ENCODE measurements around the gene MYO15A. TPM values are rescaled to one million over a fixed set of nuclear protein-coding genes. Genes with fewer than 3 reads are reported as not detected.

MYO15A gene
- polyA plus RNA-seq, 1 donor (not counting 4 experiments of a cell fraction or from before 2014, with no cell fraction given): 0.20 TPM

DNA sequence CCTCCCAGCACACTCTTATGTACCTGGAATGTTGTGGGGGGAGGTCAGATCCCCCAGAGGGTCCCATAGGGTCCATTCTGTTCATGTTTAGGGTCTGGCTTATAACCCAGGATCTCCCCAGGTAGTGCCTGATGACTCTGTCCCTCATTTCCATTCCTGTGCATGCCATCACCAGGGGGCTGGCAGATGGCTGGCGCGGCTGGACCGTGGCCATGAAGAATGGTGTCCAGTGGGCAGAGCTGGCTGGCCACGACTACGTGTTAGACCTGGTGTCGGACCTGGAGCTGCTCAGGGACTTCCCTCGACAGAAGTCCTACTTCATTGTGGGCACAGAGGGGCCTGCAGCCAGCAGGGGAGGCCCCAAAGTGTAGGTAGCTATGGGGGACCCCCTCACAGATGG is 40.0 kb downstream of the MYO15A start:
- Histone ChIP-seq H3K36me3 (ENCODE audit: control insufficient read depth in 2 of 2, extremely low read depth in 1 of 2, insufficient read depth in 2 of 2, low read length in 2 of 2) (no peaks in the 10 kb centered on the region), H3K9me3 (ENCODE audit: control insufficient read depth, low read depth, low read length) (no peaks in the 10 kb centered on the region), H3K79me2 (ENCODE audit: control insufficient read depth, insufficient read depth, low read length) (no peaks in the 10 kb centered on the region), H3K4me3 (ENCODE audit: control insufficient read depth in 2 of 3, extremely low read depth in 1 of 3, insufficient read depth in 2 of 3, low read depth in 1 of 3, low read length in 3 of 3) (no peak overlapping the region), H3K9me1 (ENCODE audit: control insufficient read depth, extremely low read depth, insufficient read depth, low read length) (no peaks in the 10 kb centered on the region), H2AFZ (ENCODE audit: control insufficient read depth, low read length) (no peak overlapping the region), H3K27ac (ENCODE audit: control insufficient read depth, insufficient read depth, low read length) (no peak overlapping the region), H4K20me1 (ENCODE audit: control insufficient read depth, extremely low read depth, insufficient read depth, low read length) (no peaks in the 10 kb centered on the region), H3K4me2 (ENCODE audit: control insufficient read depth, extremely low read depth, insufficient read depth, low read depth, low read length) (no peak overlapping the region), H3K4me1 (ENCODE audit: control insufficient read depth, extremely low read depth, insufficient read depth, low read length) (no peaks in the 10 kb centered on the region), H3K9ac (ENCODE audit: control insufficient read depth, extremely low read depth, insufficient read depth, low read length) (no peak overlapping the region), H3K27me3 (ENCODE audit: control insufficient read depth, extremely low read depth, insufficient read depth, low read length) (peaks cover 4% of the 10 kb centered on the region)
- dilution Hi-C loops (cut with MboI; ENCODE audit: extremely low pct_ligation_motif_present, low sequenced_read_pairs): no loop called here
- FAIRE-seq (no peak), DNase-seq (ENCODE audit: low read depth, low spot score) (no peak)
- no peak for TF ChIP-seq CTCF (optimal IDR thresholded peaks at IDR 0.05 in 1 of 3, IDR thresholded peaks at IDR 0.05 in 1 of 3, conservative IDR thresholded peaks at IDR 0.05 in 1 of 3; ENCODE audit: extremely low read depth in 1 of 3, insufficient read depth in 2 of 3, low read length in 3 of 3)
- no peak for TF ChIP-seq EZH2 (IDR thresholded peaks at IDR 0.05; ENCODE audit: low read length)

DNA sequence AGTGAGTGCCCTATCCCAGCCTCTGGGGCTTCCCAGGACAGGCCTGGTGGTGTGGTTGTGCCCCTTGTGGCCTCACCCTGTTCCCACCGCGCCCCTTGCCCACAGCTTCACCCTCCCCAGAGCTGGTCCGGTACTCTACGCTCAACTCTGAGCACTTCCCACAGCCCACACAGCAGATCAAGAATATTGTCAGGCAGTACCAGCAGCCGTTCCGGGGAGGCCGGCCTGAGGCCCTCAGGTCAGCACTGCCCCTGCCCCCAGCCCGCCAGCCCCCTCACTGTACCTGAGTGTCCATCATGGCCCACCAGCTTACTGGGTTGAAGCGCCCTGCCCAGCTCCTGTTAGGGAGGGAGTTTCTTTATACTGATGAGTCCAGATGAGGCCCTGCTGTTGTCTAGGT is 42.7 kb downstream of the MYO15A start:
- Histone ChIP-seq H3K9me3 (ENCODE audit: control insufficient read depth, low read depth, low read length) (no peaks in the 10 kb centered on the region), H3K36me3 (ENCODE audit: control insufficient read depth in 2 of 2, extremely low read depth in 1 of 2, insufficient read depth in 2 of 2, low read length in 2 of 2) (no peaks in the 10 kb centered on the region), H3K4me1 (ENCODE audit: control insufficient read depth, extremely low read depth, insufficient read depth, low read length) (no peaks in the 10 kb centered on the region), H3K79me2 (ENCODE audit: control insufficient read depth, insufficient read depth, low read length) (no peaks in the 10 kb centered on the region), H3K4me2 (ENCODE audit: control insufficient read depth, extremely low read depth, insufficient read depth, low read depth, low read length) (no peak overlapping the region), H4K20me1 (ENCODE audit: control insufficient read depth, extremely low read depth, insufficient read depth, low read length) (no peaks in the 10 kb centered on the region), H3K4me3 (ENCODE audit: control insufficient read depth in 2 of 3, extremely low read depth in 1 of 3, insufficient read depth in 2 of 3, low read depth in 1 of 3, low read length in 3 of 3) (no peak overlapping the region), H3K9ac (ENCODE audit: control insufficient read depth, extremely low read depth, insufficient read depth, low read length) (no peak overlapping the region), H3K27me3 (ENCODE audit: control insufficient read depth, extremely low read depth, insufficient read depth, low read length) (no peaks in the 10 kb centered on the region), H3K27ac (ENCODE audit: control insufficient read depth, insufficient read depth, low read length) (no peak overlapping the region), H3K9me1 (ENCODE audit: control insufficient read depth, extremely low read depth, insufficient read depth, low read length) (no peaks in the 10 kb centered on the region), H2AFZ (ENCODE audit: control insufficient read depth, low read length) (no peak overlapping the region)
- DNase-seq (ENCODE audit: low read depth, low spot score) (no peak), FAIRE-seq (no peak)
- dilution Hi-C loops (cut with MboI; ENCODE audit: extremely low pct_ligation_motif_present, low sequenced_read_pairs): no loop called here
- no peak for TF ChIP-seq CTCF (optimal IDR thresholded peaks at IDR 0.05 in 1 of 3, IDR thresholded peaks at IDR 0.05 in 1 of 3, conservative IDR thresholded peaks at IDR 0.05 in 1 of 3; ENCODE audit: extremely low read depth in 1 of 3, insufficient read depth in 2 of 3, low read length in 3 of 3)
- no peak for TF ChIP-seq EZH2 (IDR thresholded peaks at IDR 0.05; ENCODE audit: low read length)

All from keratinocyte (primary cell).